HG03064 (cell line): ENCODE data around the gene GDNF.
"Not testable (repeated sequence)": the region's sequence is repeated elsewhere in the genome, so short reads cannot be mapped to it uniquely, and the experiment has no call there.

Experiments used
- ATAC-seq: cut with Tn5 transposase; IDR thresholded peaks from one replicate; pipeline ENCODE4 v1.9.1; 2021; ENCODE audit warnings: low read depth; ENCODE audit not compliant: unreplicated experiment

Gene GDNF

DNA sequence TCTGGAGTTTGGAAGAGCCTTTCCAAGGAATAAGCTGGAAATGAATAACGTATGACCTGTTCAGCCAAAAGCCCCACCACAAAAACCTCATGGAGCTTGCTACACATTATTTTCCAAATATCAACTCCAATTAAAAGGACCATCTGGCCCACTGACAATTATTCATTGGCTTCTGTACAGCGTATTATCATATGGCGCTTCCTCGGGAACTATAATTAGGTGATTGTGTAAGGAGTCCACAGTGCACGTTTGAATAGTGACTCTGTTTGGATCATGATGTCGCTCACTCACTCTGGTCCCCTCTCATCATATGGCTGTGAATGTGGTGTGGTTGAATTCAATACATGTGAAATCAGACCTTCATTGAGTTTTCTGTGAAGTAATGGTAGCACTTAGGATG, 52.1 kb downstream of the GDNF start:
- no peak for ATAC-seq

GRCh38 chr5:37786862-37787519, 52.9 kb downstream of the GDNF start:
- no peak for ATAC-seq

DNA sequence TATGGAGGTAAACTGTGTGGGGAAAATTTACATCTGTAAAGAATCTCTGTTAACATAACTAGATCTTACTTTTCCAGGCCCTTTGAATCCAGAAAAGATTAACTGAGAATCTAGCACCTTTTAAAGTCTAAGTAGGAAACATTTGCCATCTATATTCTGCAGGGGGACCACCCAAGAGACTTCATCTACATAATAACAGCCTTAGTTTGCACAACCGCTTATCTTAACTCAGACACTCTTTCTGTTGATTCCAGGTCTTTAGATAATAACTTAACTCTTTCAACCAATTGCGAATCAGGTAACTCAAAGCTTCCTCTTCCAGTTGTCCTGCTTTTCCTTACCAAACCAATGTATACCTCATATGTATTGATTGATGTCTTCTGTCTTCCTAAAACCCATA, 53.4 kb downstream of the GDNF start:
- ATAC-seq: no peak

- not testable (repeated sequence) for ATAC-seq
These were observed 58.4 kb downstream of the GDNF start for GRCh38 chr5:37781409-37781808.

GRCh38 chr5:37777432-37778130, 62.3 kb downstream of the GDNF start:
- ATAC-seq: no peak

DNA sequence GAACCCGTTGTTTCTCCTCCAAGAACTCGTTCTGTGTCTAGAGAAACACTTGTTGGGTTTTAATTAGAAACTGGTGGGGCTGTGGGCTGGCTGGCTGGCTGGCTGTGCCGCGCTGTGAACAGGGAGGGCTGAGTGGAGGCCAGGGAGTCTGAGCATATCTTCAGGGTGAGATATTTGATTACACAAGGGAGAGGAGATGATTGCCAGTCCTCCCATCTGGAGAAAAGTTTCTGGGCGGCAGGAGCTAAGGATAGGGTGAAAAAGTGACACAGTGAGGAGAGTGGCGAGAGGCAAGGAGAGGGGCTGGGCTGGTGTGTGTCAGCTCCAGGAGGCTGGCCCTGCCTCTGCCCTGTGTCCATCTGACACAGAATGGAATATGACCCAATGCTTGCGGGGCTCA, 63.0 kb downstream of the GDNF start:
- ATAC-seq: no peak

DNA sequence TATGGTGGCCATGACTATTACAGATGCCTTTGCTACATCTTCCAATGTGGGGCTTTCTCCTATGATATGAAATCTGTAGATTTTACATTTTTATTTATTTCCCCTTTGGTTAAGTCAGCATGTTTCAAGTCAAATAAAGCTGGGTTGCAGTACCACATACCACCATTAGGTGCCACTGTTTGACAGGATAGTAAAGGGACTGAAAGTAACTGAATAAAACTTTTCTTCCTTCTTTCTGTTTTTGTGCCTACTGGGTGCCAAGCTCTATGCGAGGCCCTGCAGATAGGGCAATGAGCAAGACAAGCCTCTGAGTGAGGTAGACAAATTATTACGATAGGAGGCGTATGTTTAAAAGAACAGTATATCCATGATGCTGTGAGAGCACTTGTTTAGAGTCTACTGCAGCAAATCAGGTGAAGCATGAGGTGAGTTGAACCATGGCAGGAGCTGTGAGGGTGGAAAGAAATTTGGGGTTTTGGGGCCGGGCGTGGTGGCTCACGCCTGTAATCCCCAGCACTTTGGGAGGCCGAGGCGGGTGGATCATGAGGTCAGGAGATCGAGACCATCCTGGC, 64.8 kb downstream of the GDNF start:
- ATAC-seq: no peak

DNA sequence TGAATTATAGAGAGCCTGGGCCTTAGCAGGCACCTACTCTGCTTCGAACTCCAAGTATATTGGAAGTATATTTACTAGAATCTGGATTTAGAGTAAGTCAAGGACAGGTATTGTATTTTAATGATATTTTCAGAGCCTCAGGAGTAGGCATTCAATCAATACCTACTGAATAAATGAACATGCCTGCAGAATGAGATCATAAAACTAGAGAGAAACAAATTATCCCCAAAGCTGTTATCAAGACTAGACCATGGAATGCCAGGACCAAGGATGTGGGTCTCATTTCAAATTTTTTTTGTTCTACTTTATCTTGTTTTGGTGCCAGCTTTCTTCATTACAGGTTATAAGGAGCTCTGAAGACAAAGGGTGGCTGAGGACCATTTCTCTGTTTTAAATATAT, 66.0 kb downstream of the GDNF start:
- ATAC-seq: no peak

- ATAC-seq: no peak
These were observed 67.6 kb downstream of the GDNF start for GRCh38 chr5:37772255-37772654.

DNA sequence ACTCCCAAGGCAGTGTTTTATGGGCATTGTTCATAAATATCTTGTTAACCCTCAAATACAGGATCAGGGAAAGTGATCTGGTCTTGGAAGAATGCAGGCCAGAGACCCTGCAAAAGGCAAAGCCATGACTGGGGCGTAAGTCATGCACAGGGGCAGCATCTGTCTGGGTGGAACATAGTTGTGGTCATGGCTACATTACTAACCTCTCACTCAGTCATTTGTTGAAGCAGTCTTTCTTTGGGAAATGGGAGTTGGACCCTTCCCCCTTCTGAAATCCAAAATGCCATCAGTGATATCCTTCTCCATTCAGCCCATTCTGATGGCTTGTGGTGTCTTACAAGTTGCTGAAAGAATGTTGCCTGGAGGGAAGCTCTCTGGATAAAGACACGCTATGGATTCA, 68.1 kb downstream of the GDNF start:
- no peak for ATAC-seq

GRCh38 chr5:37771203-37771611, 68.6 kb downstream of the GDNF start:
- ATAC-seq: no peak

DNA sequence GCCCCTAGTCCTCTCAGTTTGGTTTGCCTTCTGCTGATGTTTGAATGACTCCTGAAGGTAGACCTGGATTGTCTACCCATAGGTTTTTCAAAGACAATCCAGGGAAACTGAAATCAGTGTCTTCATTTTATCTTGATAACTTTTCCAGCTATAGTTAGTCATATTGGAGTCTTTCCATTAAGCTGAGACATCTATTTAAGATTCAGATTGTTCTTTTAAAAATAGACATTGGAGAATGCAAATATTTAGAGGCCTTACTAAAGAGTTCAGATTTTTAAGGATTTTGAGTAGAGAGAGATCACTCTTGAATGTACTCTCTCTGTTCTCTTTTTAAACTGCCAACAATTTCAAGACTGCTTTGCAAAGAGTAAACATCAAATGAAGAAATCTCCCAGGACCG, 69.1 kb downstream of the GDNF start:
- ATAC-seq: no peak

DNA sequence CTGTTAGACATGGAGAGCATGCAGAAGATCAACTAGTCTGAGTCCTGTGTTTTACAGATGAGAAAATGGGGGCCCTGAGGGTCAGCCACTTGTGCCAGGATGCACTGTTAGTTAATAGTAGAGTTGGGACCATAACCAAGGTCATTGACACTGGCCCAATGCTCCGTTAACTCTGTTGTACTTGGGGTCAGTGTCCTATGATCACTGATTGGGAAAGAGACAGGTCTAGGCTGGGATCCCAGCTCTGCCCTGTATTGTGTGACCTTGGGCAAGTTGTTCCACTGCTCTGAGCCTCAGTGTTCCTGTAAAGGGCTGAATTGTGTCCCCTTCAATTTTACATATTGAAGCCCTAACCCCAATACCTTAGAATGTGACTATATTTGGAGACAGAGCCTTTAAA, 70.0 kb downstream of the GDNF start:
- no peak for ATAC-seq

GRCh38 chr5:37769108-37769507, 70.7 kb downstream of the GDNF start:
- ATAC-seq: no peak

GRCh38 chr5:37768371-37768770, 71.5 kb downstream of the GDNF start:
- ATAC-seq: no peak

- ATAC-seq: no peak
These were observed 71.9 kb downstream of the GDNF start for GRCh38 chr5:37767961-37768360.

GRCh38 chr5:37767251-37767650, 72.6 kb downstream of the GDNF start:
- ATAC-seq: no peak
